AG04449 (cell line): ENCODE results near the gene RAD51B.

ENCODE experiments used
- CTCF ChIA-PET: fragments of 350-600 bp; formaldehyde crosslinking; extraction: SDS; loops from one replicate; lab custom pipeline; 2021; ENCODE audit warnings: antibody characterized with exemption; lab: Yijun Ruan, JAX
- POLR2A ChIA-PET: fragments of 400-600, 350-600 bp; formaldehyde crosslinking; extraction: SDS; loops from one replicate; lab custom pipeline; 2020; ENCODE audit warnings: antibody characterized with exemption, inconsistent platforms; lab: Yijun Ruan, JAX
- DNase-seq: peaks from one replicate; pipeline ENCODE4 v3.0.0-alpha.2; 2010; ENCODE audit warnings: low read depth, low spot score
- H3K4me3 ChIP-seq: 2 replicates; pipeline ENCODE4 v1.5.1; 2011; ENCODE audit warnings: low read depth, mild to moderate bottlenecking, control low read depth, low read length
- CTCF ChIP-seq: IDR thresholded peaks from one replicate; pipeline ENCODE4 v1.5.1; 2011; ENCODE audit warnings: mild to moderate bottlenecking, moderate library complexity, low read length, control low read depth, inconsistent platforms; ENCODE audit not compliant: insufficient read depth; ENCODE audit errors: missing control alignments

Gene RAD51B

GRCh38 chr14:68166731-68167382 lies 347.3 kb downstream of the RAD51B start:
- TF ChIP-seq CTCF, result no peak
- CTCF ChIA-PET, result no interaction called here
- no peak overlapping the region for H3K4me3 ChIP-seq
- POLR2A ChIA-PET, result no interaction called here
- DNase-seq, result no peak

- H3K4me3 ChIP-seq, result no peak overlapping the region
- DNase-seq, result no peak
- CTCF ChIA-PET, result no interaction called here
- POLR2A ChIA-PET, result no interaction called here
- TF ChIP-seq CTCF, result no peak
These were observed 348.0 kb downstream of the RAD51B start for GRCh38 chr14:68167383-68168087.

- ChIA-PET CTCF (no interaction called here), POLR2A (no interaction called here)
- no peak for DNase-seq
- no peak for TF ChIP-seq CTCF
- H3K4me3 ChIP-seq, result no peak overlapping the region
These were observed 349.0 kb downstream of the RAD51B start for GRCh38 chr14:68168460-68169109.

GRCh38 chr14:68172216-68172615 lies 352.6 kb downstream of the RAD51B start:
- CTCF ChIA-PET, result interaction anchor here (0.9 kb wide), 1 partner anchor 25 kb away, joined by 3 read pairs; no protein-coding TSS in a partner anchor
- TF ChIP-seq CTCF, result no peak
- DNase-seq, result no peak
- POLR2A ChIA-PET, result no interaction called here
- H3K4me3 ChIP-seq, result no peak overlapping the region

- ChIA-PET CTCF (interaction anchor here (0.9 kb wide), 1 partner anchor 25 kb away, joined by 3 read pairs; no protein-coding TSS in a partner anchor), POLR2A (no interaction called here)
- DNase-seq, result no peak
- H3K4me3 ChIP-seq, result no peak overlapping the region
- no peak for TF ChIP-seq CTCF
These were observed 353.0 kb downstream of the RAD51B start for GRCh38 chr14:68172627-68173026.
